ENCODE measurements around the gene UPF3B.
"Not testable (repeated sequence)": the region's sequence is repeated elsewhere in the genome, so short reads cannot be mapped to it uniquely, and the experiment has no call there.

UPF3B gene
- long read RNA-seq, donor 1, partial matches to known transcripts, result 1,354 of 1,398 reads
- long read RNA-seq, donor 1, other reads (novel, unspliced or antisense), result 43 of 1,398 reads
- long read RNA-seq, donor 2, partial matches to known transcripts, result 120 of 753 reads
- long read RNA-seq, donor 2, other reads (novel, unspliced or antisense), result 633 of 753 reads
- long read RNA-seq, donor 3, result 0 reads
- long read RNA-seq, donor 4, partial matches to known transcripts, result 748 of 772 reads
- long read RNA-seq, donor 4, other reads (novel, unspliced or antisense), result 22 of 772 reads
- long read RNA-seq, donor 5, partial matches to known transcripts, result 0 of 1 reads
- long read RNA-seq, donor 5, other reads (novel, unspliced or antisense), result 0 of 1 reads
- long read RNA-seq, donor 6, partial matches to known transcripts, result 8 of 10 reads
- long read RNA-seq, donor 6, other reads (novel, unspliced or antisense), result 0 of 10 reads
- long read RNA-seq, donor 7, partial matches to known transcripts, result 1,196 of 1,249 reads
- long read RNA-seq, donor 7, other reads (novel, unspliced or antisense), result 51 of 1,249 reads
- long read RNA-seq, donor 8, partial matches to known transcripts, result 796 of 831 reads
- long read RNA-seq, donor 8, other reads (novel, unspliced or antisense), result 35 of 831 reads

- DNase-seq, result peak; percentile 79
Observed at GRCh38 chrX:119852382-119853353, at the start of gene UPF3B. UPF3B (minus strand) TSS chrX:119852963; CDS start chrX:119852928, 35 bp downstream.

GRCh38 chrX:119900976-119901375 is 48.2 kb upstream of the UPF3B start:
- no peak for DNase-seq

- DNase-seq, result no peak
Observed at GRCh38 chrX:119899125-119899524, 46.4 kb upstream of the UPF3B start.

- no peak for DNase-seq
Observed at GRCh38 chrX:119895843-119896326, 43.1 kb upstream of the UPF3B start, which contains the start of gene AKAP14. AKAP14 (plus strand) TSS chrX:119895893; CDS start chrX:119903224, 7,331 bp downstream.

- not testable (repeated sequence) for DNase-seq
Observed at GRCh38 chrX:119891961-119892692, 39.4 kb upstream of the UPF3B start.

- DNase-seq, result not testable (repeated sequence)
Observed at GRCh38 chrX:119890626-119891025, 37.9 kb upstream of the UPF3B start.

- peak; percentile 58 for DNase-seq
Observed at GRCh38 chrX:119887721-119888425, 35.1 kb upstream of the UPF3B start.

GRCh38 chrX:119885554-119886428 is 33.0 kb upstream of the UPF3B start:
- no peak for DNase-seq

- DNase-seq, result peak; percentile 17
Observed at GRCh38 chrX:119880552-119881437, 28.0 kb upstream of the UPF3B start.

GRCh38 chrX:119880076-119880475 is 27.3 kb upstream of the UPF3B start:
- DNase-seq, result no peak

GRCh38 chrX:119878740-119879139 is 26.0 kb upstream of the UPF3B start:
- no peak for DNase-seq

GRCh38 chrX:119871599-119872395 is 19.0 kb upstream of the UPF3B start, which contains the start of the genes NDUFA1 and RNF113A:
NDUFA1 (plus strand) TSS chrX:119871832; CDS start chrX:119871912, 80 bp downstream.
RNF113A (minus strand) TSS chrX:119871733; CDS start chrX:119871613, 120 bp downstream.
- peak; percentile 79 for DNase-seq

- DNase-seq, result peak; percentile 77
Observed at GRCh38 chrX:119871245-119871598, 18.5 kb upstream of the UPF3B start.

GRCh38 chrX:119870626-119871131 is 17.9 kb upstream of the UPF3B start:
- peak; percentile 43 for DNase-seq

GRCh38 chrX:119853444-119853843 is 681 bp upstream of the UPF3B start:
- DNase-seq, result no peak

GRCh38 chrX:119833905-119834304 is 18.9 kb downstream of the UPF3B start:
- no peak for DNase-seq

- no peak for DNase-seq
Observed at GRCh38 chrX:119828446-119828845, 24.3 kb downstream of the UPF3B start.
